ENCODE results near the gene DAD1.

DAD1 gene

DNA sequence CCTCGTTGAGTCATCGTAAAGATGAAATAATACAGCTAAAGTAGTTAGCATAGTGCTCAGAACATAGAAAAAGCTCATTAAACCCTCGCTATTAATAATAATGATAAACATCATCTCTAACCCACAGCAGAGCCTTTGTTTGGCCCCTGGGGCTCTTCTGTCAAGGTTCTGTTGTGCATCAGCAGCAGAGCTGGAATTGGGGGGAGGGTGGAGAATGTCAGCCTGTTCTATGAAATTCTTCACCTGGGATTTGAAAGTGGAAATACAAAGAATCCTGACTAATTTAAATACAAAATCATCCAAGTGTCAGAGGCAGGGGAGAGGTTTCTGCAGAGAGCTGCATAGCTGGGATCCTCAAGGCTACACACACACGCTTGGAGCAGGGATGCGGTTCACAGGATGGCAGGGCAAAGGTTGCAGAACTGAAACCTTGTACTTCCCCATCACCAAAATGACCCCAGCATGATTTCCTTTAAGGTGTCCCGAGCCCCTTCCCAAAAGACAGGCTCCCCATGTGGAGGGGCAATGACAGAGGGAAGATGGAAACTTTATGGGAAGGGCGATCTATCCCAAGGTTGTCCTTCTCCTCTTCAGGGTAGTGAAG is 71.8 kb downstream of the DAD1 start:
- no peak for DNase-seq (ENCODE audit: low read depth in 2 of 2)

- no peak for DNase-seq (ENCODE audit: low read depth in 2 of 2)
These were observed 73.1 kb downstream of the DAD1 start for GRCh38 chr14:22515929-22516328.
